GM12892 (cell line): ENCODE results near the gene KIF16B.

Experiments used
- POLR2A ChIP-seq: IDR thresholded peaks from 2 replicates; pipeline ENCODE4 v1.6.1; 2011; ENCODE audit warnings: low read depth, low read length, control low read depth
- POLR2AphosphoS5 ChIP-seq: IDR thresholded peaks from 2 replicates; pipeline ENCODE4 v1.6.1; 2011; ENCODE audit warnings: low read depth, low read length, control low read depth

DNA sequence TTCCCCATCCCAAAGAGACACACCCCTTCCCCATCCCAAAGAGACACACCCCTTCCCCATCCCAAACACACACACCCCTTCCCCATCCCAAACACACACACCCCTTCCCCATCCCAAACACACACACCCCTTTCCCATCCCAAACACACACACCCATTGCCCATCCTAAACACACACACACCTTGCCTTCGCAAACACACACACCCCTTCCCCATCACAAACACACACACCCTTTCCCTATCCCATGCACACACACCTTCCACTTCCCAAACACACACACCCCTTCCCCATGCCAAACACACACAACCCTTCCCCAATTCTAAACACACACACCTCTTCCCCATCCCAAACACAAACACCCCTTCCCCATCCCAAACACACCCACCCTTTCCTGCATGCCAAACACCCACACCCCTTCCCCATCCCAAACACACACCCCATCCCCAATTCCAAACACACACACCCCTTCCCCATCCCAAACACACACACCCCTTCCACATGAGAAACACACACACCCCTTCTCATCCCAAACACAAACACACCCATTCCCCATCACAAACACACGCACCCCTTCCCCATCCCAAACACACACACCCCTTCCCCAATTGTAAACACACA is 315.3 kb downstream of the KIF16B start:
- TF ChIP-seq POLR2A (no peak), POLR2AphosphoS5 (no peak)
